GM19043 (cell line): ENCODE data around the gene GAP43.

ENCODE experiments used
- ATAC-seq: cut with Tn5 transposase; IDR thresholded peaks from one replicate; pipeline ENCODE4 v1.9.1; 2021; ENCODE audit warnings: low read depth; ENCODE audit not compliant: unreplicated experiment

Gene GAP43

GRCh38 chr3:115659253-115660220, 36.2 kb downstream of the GAP43 start:
- ATAC-seq = peak; percentile 26

DNA sequence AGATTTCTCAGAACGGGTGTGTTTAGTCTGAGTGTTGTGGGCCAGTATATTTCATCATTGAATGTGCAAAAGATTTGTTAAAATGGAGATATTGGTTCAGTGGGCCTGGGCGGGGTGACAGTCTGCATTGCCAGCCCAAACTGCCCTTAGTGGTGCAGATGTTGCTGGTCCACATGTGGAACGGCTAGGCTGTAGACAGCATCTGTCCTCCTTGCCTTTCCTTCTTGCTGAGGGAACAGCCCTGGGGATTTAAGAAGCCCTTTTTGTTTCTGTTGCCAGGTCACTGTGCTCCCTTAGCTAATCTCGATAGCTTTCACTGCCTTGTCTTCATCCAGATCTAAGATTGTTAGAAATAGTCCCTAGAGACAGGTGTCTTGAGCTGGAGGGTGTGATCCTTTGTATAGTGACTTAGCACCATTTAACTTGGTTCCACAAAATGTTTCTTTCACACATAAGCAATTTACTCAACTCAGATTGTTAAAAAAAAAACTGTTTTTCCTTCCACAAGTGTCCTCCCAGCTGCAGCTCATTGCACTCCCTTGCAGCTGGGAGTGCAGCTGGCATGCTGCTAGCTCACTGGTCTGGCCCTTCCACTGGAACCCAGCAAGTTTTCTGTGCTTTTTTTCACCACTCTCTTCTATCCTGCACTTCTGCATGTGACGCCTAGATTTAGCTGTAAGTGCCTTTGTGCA, 37.5 kb downstream of the GAP43 start:
- ATAC-seq = no peak

GRCh38 chr3:115662356-115662755, 39.0 kb downstream of the GAP43 start:
- no peak for ATAC-seq

DNA sequence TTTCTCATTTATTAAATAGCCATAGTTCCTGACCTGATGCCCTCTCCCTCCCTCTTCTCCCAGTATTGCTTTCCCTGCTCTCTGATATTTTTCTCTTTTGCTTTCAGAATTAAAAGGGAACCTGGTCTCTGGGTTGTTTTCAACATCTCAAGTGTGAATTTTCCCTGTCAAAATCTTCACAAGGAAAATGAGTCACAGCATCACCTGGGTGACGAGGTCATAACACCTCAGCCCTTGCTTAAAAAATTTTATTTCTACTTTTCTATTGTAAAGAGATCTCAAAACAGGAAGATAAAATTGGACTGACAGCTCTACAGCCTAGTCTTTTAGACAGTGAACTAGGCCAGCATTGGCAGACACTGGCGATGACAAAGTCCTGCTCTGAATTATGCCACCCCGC, 40.1 kb downstream of the GAP43 start:
- no peak for ATAC-seq

GRCh38 chr3:115666081-115666480, 42.8 kb downstream of the GAP43 start:
- no peak for ATAC-seq

- peak; percentile 57 for ATAC-seq
Observed at GRCh38 chr3:115666920-115667737, 43.8 kb downstream of the GAP43 start.

DNA sequence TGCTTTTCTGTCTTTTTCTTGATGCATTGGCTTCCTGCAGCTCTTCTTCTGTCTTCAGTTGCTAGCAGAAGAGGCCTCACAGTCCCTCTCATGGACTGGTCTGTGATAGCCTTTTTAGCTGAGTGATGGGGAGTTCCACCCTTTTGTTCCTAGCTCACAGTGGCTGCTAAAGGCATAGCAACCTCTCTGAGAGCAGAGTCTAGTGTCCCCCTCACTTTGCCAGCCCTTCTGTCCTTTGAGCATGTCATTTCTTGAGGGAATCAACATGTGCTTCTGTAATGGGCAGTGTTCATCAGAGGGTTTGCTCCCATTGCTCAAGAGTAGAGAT, 44.4 kb downstream of the GAP43 start:
- no peak for ATAC-seq

GRCh38 chr3:115670911-115671310, 47.6 kb downstream of the GAP43 start:
- no peak for ATAC-seq

DNA sequence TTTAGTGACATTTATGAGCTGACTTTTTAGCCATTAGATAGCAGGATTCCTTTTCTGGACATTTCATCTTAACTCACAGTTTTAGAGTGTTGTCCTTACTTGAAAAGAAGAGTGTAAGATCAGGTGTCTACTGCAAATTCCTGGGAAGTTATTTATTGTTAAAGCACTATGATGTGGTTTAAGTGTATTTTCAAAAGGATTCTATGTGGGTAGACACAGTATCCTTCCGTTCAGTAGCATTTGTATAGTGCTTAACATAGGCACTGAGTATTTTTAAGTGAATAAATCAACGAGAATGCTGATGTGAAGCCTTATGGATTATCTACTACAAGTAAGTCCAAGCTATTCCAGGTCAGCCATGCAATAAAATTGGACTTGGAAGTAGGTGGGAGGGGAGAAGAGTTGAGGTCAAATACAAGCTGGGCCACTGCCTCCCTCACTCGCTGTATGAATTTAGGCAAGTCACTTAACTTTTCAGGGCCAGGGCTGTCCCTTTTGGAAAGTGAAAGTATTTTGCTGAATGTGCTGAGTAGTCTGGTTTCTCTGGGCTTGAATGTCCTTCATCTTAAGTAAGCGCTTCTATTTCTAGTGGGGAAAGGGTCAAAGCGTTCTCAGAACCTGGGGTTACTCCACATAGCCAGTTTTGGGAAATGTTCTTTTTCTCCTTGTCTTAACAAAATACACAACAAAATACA, 48.6 kb downstream of the GAP43 start:
- no peak for ATAC-seq

DNA sequence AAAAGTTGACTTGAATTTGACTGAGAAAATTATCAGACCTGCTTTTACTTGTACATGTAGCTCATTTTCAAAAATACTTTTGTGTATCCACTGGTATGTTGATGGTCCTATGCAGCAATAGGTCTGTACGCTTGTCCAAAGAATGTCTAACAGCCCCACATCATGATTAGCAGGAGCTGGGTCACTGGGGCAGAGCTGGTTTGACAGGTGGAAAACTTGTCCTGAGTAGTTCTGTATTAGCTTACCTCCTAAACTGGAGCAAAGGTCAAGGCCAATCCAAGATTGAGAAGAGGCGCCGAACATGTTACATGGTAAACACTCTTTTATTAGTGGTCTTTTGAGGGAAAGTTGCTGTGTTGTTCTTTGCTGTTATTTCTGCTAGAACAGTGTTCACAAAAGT, 50.6 kb downstream of the GAP43 start:
- ATAC-seq = no peak

- ATAC-seq = no peak
Observed at GRCh38 chr3:115676336-115676735, 53.0 kb downstream of the GAP43 start.

DNA sequence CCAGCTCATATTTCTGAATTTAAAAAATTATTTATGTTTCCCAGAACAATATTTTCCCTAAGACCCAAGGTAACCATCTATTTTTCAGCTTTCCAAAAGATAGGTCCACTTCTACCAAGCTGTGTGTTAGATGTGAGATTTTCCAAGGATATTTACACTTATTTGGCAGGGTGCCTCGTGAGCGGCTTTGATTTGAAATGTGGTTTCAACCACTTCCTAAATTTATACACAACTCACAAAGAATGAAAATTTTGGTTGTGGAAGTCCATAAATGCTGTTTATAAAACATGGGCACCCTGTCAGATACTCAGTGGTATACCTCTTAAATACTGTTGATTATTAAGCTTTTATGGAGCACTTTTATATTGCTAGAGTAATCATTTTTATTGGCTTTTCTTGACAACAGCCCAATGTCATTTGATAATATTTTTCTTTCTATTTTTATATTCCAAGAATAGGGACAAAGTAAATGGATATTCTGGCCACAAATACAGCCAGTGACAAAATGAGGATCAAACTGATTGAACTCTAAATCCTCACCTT, 57.6 kb downstream of the GAP43 start:
- no peak for ATAC-seq

GRCh38 chr3:115681736-115682135, 58.4 kb downstream of the GAP43 start:
- ATAC-seq = no peak

- ATAC-seq = no peak
Observed at GRCh38 chr3:115683305-115683704, 60.0 kb downstream of the GAP43 start.

DNA sequence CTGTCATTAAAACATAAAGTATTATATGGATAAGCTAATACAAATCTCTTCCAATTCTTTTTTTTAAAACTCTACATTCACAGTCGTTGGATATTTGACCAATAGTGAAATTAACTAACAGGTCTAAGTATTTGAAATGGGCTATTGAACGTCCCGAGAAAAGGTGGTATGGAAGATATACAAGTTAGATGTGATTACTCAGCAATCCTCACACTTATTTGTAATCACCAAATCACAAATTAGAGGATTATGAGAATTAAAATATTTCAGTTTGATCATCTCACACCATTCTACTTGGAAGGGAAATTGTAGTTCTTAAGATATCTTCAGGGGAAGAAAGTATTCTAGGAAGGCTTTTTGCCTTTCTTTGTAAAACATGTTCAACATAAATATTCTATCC, 60.5 kb downstream of the GAP43 start:
- no peak for ATAC-seq

- ATAC-seq = peak; percentile 56
Observed at GRCh38 chr3:115685097-115685496, 61.8 kb downstream of the GAP43 start.

- ATAC-seq = no peak
Observed at GRCh38 chr3:115687721-115688120, 64.4 kb downstream of the GAP43 start.

- ATAC-seq = no peak
Observed at GRCh38 chr3:115688418-115688817, 65.1 kb downstream of the GAP43 start.

GRCh38 chr3:115689928-115690327, 66.6 kb downstream of the GAP43 start:
- no peak for ATAC-seq

DNA sequence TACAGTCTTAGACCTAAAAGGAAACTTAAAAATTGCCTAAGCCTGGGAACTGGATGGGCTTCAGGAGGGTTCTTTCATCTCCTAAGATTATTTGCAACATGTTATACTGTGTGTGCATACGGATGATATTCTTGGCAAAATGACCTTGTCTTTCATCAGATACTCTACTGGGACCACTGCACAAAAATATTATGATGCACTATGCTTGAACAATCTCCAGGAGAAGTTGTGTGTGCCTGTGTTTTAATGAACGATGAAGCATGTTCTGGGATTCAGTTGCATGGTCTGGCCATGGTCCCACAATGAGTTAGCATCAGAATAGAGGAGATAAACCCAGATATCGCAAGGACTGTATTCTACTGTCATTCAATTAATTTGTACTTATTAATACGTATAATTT, 68.7 kb downstream of the GAP43 start:
- no peak for ATAC-seq
